BE2C (cell line): ENCODE results near the gene MCMBP.

Experiments used
- DNase-seq: peaks from one replicate; pipeline ENCODE4 v3.0.0-alpha.2; 2020
- H3K27me3 ChIP-seq: fragments of 250-450 bp; sonication (Bioruptor Pico); 2 replicates; pipeline ENCODE4 v1.5.1; 2020; ENCODE audit warnings: mild to moderate bottlenecking
- H3K36me3 ChIP-seq: fragments of 250-450 bp; sonication (Bioruptor Pico); 2 replicates; pipeline ENCODE4 v1.5.1; 2020; ENCODE audit warnings: mild to moderate bottlenecking
- H3K4me1 ChIP-seq: fragments of 250-450 bp; sonication (Bioruptor Pico); 2 replicates; pipeline ENCODE4 v1.5.1; 2020
- H3K4me3 ChIP-seq: 2 replicates; pipeline ENCODE4 v1.5.1; 2011; ENCODE audit warnings: low read depth, low read length
- H3K9me3 ChIP-seq: fragments of 250-450 bp; sonication (Bioruptor Pico); 2 replicates; pipeline ENCODE4 v1.5.1; 2020
- TF ChIP-seq, protein P1 (sequence below): IDR thresholded peaks from 2 replicates; pipeline ENCODE4 v1.5.1; 2012; ENCODE audit warnings: mild to moderate bottlenecking, low read depth, low read length

Gene MCMBP

DNA sequence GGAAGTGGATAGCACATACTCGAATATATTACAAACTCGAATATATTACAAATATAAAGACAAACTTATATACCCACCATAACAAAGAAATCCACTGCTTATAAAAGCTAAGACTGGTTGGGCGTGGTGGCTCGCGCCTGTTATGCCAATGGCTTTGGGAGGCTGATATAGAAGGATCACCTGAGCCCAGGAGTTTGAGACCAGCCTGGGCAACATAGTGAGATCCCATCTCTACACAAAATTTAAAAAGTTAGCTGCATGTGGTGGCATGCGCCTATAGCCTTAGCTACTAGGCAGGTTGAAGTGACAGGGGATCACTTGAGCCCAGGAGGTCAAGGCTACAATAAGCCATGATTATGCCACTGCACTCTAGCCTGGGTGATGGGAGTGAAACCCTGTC, 20.4 kb downstream of the MCMBP start:
- DNase-seq: no peak
- Histone ChIP-seq H3K4me1 (no peaks in the 10 kb centered on the region), H3K4me3 (no peak overlapping the region), H3K36me3 (peaks cover 55% of the 10 kb centered on the region), H3K9me3 (no peaks in the 10 kb centered on the region), H3K27me3 (no peaks in the 10 kb centered on the region)
- TF ChIP-seq, protein P1, sequence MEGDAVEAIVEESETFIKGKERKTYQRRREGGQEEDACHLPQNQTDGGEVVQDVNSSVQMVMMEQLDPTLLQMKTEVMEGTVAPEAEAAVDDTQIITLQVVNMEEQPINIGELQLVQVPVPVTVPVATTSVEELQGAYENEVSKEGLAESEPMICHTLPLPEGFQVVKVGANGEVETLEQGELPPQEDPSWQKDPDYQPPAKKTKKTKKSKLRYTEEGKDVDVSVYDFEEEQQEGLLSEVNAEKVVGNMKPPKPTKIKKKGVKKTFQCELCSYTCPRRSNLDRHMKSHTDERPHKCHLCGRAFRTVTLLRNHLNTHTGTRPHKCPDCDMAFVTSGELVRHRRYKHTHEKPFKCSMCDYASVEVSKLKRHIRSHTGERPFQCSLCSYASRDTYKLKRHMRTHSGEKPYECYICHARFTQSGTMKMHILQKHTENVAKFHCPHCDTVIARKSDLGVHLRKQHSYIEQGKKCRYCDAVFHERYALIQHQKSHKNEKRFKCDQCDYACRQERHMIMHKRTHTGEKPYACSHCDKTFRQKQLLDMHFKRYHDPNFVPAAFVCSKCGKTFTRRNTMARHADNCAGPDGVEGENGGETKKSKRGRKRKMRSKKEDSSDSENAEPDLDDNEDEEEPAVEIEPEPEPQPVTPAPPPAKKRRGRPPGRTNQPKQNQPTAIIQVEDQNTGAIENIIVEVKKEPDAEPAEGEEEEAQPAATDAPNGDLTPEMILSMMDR: no peak

DNA sequence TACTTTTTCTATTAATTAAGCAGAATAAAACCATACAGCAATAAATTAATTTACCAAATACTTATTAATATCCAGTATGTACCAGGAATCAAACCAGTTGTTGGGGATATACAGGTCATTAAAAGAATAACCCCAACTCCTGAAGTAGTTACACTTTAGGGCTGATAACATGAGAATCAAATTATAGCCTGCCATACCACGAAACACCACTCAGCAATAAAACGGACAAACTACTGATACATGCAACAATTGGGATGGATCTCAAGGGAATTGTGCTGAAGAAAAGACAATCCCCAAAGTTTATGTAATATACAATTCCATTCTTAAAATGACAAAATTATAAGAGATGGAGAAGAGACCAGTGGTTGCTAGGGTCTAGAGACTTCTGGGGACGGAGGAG, 22.7 kb downstream of the MCMBP start:
- Histone ChIP-seq H3K4me1 (no peaks in the 10 kb centered on the region), H3K4me3 (no peak overlapping the region), H3K27me3 (no peaks in the 10 kb centered on the region), H3K36me3 (peaks cover 66% of the 10 kb centered on the region), H3K9me3 (no peaks in the 10 kb centered on the region)
- TF ChIP-seq, protein P1: no peak
- DNase-seq: no peak

DNA sequence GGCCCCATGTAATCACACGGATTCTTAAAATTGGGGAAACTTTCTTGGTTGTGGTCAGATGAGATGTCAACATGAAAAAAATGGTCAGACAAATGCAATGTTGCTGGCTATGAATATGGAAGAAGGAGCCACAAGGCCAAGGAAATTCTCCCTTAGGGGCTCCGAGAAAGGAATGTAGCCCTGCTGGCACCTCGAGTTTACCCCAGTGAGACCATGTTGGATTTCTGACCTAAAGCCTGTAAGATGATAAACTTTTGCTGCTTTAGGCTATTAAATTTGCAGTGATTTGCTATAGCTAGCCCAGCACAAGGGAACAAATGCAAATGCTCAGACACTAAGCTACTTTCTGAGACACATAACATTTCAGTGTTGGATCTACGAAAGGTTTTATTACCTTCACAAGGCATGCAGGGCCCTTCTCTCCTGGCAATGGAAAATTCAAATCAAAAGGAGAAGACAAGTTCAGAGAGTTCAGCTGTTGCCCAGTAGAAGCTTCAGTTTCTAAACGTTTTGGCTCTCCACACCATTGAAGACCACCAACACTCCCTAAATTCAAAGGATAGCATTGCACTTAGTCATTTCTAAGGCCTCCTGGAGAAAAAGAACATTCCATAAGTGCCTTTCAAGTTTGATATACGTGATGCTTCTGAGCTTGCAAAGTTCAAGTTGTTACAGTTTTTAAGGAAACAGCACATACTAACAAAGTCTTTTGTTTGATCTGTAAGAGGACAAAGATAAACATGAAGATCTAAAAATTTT, 23.4 kb downstream of the MCMBP start:
- TF ChIP-seq, protein P1: no peak
- Histone ChIP-seq H3K4me1 (no peaks in the 10 kb centered on the region), H3K9me3 (no peaks in the 10 kb centered on the region), H3K36me3 (peaks cover 73% of the 10 kb centered on the region), H3K4me3 (no peak overlapping the region), H3K27me3 (no peaks in the 10 kb centered on the region)
- DNase-seq: no peak

DNA sequence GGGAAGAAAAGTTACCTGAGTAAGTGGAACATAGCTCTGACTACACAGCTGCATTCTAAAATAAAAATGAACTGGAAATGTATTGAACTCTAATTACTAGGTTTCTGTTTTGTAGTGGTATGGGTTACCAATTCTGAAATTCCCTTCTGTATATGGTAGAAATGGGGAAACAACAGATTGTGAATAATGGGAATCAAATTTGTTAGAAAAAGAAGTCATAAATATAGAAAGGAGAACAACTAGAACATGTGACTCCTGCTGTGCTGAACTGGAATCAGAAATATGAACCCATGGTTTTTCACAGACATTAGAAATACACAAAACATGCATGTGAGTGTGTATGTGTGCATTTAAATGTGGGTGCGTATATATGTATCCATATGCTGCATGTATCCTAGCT, 27.0 kb downstream of the MCMBP start:
- DNase-seq: no peak
- H3K36me3 ChIP-seq: peaks cover 80% of the 10 kb centered on the region
- TF ChIP-seq, protein P1: no peak

DNA sequence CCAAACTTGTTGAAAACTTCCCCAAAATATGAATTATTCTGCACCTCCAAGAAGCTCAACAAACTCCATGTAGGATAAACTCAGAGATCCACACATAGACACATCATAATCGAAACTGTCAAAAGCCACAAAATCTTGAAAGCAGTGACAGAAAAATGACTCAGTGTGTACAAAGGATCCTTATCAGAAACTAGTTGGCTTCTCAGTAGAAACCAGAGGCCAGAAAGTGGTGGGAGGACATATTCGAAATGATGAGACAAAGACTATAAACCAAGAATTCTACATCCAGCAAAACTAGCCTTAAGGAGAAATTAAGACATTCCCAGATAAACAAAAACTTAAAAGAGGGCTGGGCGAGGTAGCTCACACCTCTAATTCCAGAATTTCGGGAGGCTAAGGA, 38.5 kb downstream of the MCMBP start:
- TF ChIP-seq, protein P1: no peak
- H3K4me3 ChIP-seq: no peak overlapping the region
- DNase-seq: no peak
- H3K4me1 ChIP-seq: no peaks in the 10 kb centered on the region
- no peaks in the 10 kb centered on the region for H3K27me3 ChIP-seq
- no peaks in the 10 kb centered on the region for H3K9me3 ChIP-seq
- H3K36me3 ChIP-seq: peaks cover 84% of the 10 kb centered on the region

More for the DNA sequence above, 27.0 kb downstream of the MCMBP start:
- no peaks in the 10 kb centered on the region for H3K27me3 ChIP-seq
- no peaks in the 10 kb centered on the region; the same call in 1 of the 2 replicates for H3K4me1 ChIP-seq
- H3K9me3 ChIP-seq: no peaks in the 10 kb centered on the region
- no peak overlapping the region for H3K4me3 ChIP-seq

DNA sequence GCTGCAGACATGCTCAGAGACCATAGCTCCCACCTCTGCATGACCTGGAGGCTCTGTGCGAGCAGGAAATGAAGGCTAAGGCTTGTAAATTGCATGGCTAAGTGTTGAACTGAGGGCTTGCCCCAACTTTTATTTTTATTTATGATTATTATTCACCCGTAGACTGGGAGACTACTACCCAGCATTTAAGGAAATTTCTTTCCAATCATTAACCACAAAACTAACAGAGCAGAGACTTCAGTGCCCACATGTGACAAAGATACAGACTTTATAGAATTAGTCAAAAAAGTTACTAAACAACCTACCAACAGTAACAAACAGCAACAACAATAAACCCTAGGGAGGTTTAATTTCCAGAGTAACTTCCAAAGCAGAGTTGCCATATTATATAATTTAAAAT, 39.7 kb downstream of the MCMBP start:
- H3K4me1 ChIP-seq: no peaks in the 10 kb centered on the region
- peaks cover 83% of the 10 kb centered on the region for H3K36me3 ChIP-seq
- no peaks in the 10 kb centered on the region for H3K9me3 ChIP-seq
- H3K4me3 ChIP-seq: no peak overlapping the region
- no peak for DNase-seq
- H3K27me3 ChIP-seq: no peaks in the 10 kb centered on the region
- TF ChIP-seq, protein P1: no peak
